ENCODE measurements around the gene SCARB2.

SCARB2 gene

GRCh38 chr4:76194325-76194724 is 19.3 kb downstream of the SCARB2 start:
- Histone ChIP-seq H3K36me3 (replicated peaks) (peaks cover 14% of the 10 kb centered on the region), H3K27ac (peak overlapping the region; percentile 82), H3K4me3 (ENCODE audit: low read depth, low read length) (no peak overlapping the region), H3K27me3 (replicated peaks) (no peaks in the 10 kb centered on the region)
- in situ Hi-C loops (cut with HindIII; ENCODE audit: low pct_ligation_motif_present, low sequenced_read_pairs), result no loop called here
- DNase-seq, result peak; percentile 94
- TF ChIP-seq CTCF (IDR thresholded peaks at IDR 0.05; ENCODE audit: low read depth, low read length, missing control alignments), result no peak

DNA sequence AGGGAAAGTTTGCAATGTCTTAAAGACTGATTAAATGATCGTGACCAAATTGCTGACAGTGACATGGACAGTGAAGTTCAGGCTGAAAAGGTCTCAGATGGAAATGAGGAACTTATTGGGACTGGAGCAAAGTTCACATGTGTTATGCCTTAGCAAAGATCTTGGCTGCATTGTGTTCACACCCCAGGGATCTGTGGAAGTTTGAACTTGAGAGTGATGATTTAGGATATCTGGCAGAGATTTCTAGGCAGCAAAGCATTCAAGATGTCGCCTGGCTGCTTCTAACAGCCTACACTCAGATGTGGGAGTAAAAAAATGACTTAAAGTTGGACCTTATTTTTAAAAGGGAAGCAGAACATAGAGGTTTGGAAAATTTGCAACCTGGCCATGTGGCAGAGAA is 21.4 kb downstream of the SCARB2 start:
- TF ChIP-seq CTCF (IDR thresholded peaks at IDR 0.05; ENCODE audit: low read depth, low read length, missing control alignments), result no peak
- Histone ChIP-seq H3K4me3 (ENCODE audit: low read depth, low read length) (no peak overlapping the region), H3K27ac (no peak overlapping the region), H3K36me3 (replicated peaks) (peaks cover 13% of the 10 kb centered on the region), H3K27me3 (replicated peaks) (no peaks in the 10 kb centered on the region)
- no peak for DNase-seq
- in situ Hi-C loops (cut with HindIII; ENCODE audit: low pct_ligation_motif_present, low sequenced_read_pairs), result no loop called here

GRCh38 chr4:76188557-76188956 is 25.1 kb downstream of the SCARB2 start:
- peaks cover 6% of the 10 kb centered on the region for H3K36me3 ChIP-seq (replicated peaks)
- in situ Hi-C loops (cut with HindIII; ENCODE audit: low pct_ligation_motif_present, low sequenced_read_pairs), result no loop called here
- no peak for DNase-seq
- H3K4me3 ChIP-seq (ENCODE audit: low read depth, low read length), result no peak overlapping the region
- H3K27ac ChIP-seq, result no peak overlapping the region
- no peak for TF ChIP-seq CTCF (IDR thresholded peaks at IDR 0.05; ENCODE audit: low read depth, low read length, missing control alignments)
- no peaks in the 10 kb centered on the region for H3K27me3 ChIP-seq (replicated peaks)

- no peak for TF ChIP-seq CTCF (IDR thresholded peaks at IDR 0.05; ENCODE audit: low read depth, low read length, missing control alignments)
- Histone ChIP-seq H3K4me3 (ENCODE audit: low read depth, low read length) (no peak overlapping the region), H3K36me3 (replicated peaks) (peaks cover 5% of the 10 kb centered on the region), H3K27me3 (replicated peaks) (no peaks in the 10 kb centered on the region), H3K27ac (no peak overlapping the region)
- no peak for DNase-seq
- in situ Hi-C loops (cut with HindIII; ENCODE audit: low pct_ligation_motif_present, low sequenced_read_pairs), result no loop called here
Measured at GRCh38 chr4:76188149-76188548, 25.5 kb downstream of the SCARB2 start.

DNA sequence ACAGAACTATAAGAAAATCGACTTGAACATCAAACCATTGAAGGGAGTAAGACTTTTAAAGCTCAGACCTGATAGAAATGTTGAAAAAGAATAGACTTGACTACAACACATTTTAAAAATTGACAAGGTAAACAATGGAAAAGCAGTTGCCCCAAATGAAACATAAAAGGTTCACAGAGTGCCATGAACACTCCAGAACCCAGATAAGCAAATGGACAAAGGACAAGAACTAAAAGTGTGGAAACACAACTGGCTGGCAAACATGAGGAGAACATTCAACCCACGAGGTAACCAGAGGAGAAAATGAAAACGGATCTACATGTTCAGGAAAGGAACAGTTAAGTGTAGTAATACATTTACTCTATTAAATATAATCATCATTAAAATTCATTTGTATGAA is 26.5 kb downstream of the SCARB2 start:
- peaks cover 4% of the 10 kb centered on the region for H3K36me3 ChIP-seq (replicated peaks)
- TF ChIP-seq CTCF (IDR thresholded peaks at IDR 0.05; ENCODE audit: low read depth, low read length, missing control alignments), result no peak
- no peaks in the 10 kb centered on the region for H3K27me3 ChIP-seq (replicated peaks)
- H3K4me3 ChIP-seq (ENCODE audit: low read depth, low read length), result no peak overlapping the region
- no peak for DNase-seq
- H3K27ac ChIP-seq, result no peak overlapping the region
- in situ Hi-C loops (cut with HindIII; ENCODE audit: low pct_ligation_motif_present, low sequenced_read_pairs), result no loop called here

DNA sequence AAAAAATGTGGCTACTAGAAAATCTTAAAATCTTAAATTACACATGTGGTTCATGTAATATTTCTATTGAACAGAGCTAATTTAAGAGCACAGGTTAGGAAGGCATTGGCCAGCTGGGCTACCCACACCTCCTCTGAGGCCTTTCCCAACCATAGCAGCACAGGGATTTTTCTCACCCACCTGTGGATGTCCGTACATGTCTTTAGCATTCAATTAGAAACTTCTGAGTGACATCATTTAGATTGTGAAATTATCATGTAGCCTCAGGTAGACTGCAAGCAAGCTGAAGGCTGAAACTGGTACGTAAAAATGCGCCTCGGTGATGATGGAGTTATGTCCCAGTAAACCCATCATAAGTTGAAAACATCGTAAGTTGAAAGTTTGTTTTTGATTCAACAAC is 31.2 kb downstream of the SCARB2 start:
- Histone ChIP-seq H3K36me3 (replicated peaks) (peaks cover 3% of the 10 kb centered on the region), H3K27ac (no peak overlapping the region), H3K27me3 (replicated peaks) (no peaks in the 10 kb centered on the region), H3K4me3 (ENCODE audit: low read depth, low read length) (no peak overlapping the region)
- TF ChIP-seq CTCF (IDR thresholded peaks at IDR 0.05; ENCODE audit: low read depth, low read length, missing control alignments), result no peak
- no peak for DNase-seq
- in situ Hi-C loops (cut with HindIII; ENCODE audit: low pct_ligation_motif_present, low sequenced_read_pairs), result no loop called here
